HepG2 (cell line): Measurements from ENCODE around the gene DDT.

ENCODE experiments used
- EHMT2 ChIP-seq: fragments of 200-600 bp; sonication (generic); IDR thresholded peaks from 2 replicates; pipeline ENCODE4 v1.7.0; 2017; ENCODE audit warnings: antibody characterized with exemption, low read depth, low read length, borderline replicate concordance
- ELF4 ChIP-seq: sonication (generic); formaldehyde crosslinking; IDR thresholded peaks from 2 replicates; pipeline ENCODE4 v1.5.0; 2020; ENCODE audit warnings: missing genetic modification reagents, mild to moderate bottlenecking, moderate library complexity, borderline replicate concordance
- EZH2 ChIP-seq: conservative IDR thresholded peaks from 2 replicates; pipeline ENCODE4 v1.6.1; 2012; ENCODE audit warnings: mild to moderate bottlenecking, low read depth, low read length, moderate library complexity
- GATAD1 ChIP-seq: IDR thresholded peaks from 2 replicates; pipeline ENCODE4 v1.6.1; 2016; ENCODE audit warnings: missing genetic modification reagents, missing compliant biosample characterization
- HNRNPK ChIP-seq: fragments of 200-400 bp; formaldehyde crosslinking; IDR thresholded peaks from 2 replicates; pipeline ENCODE4 v1.6.1; 2018; ENCODE audit warnings: low read length, low read depth, moderate library complexity, mild to moderate bottlenecking; ENCODE audit not compliant: poor library complexity, severe bottlenecking
- JUND ChIP-seq: sonication (generic); formaldehyde crosslinking; IDR thresholded peaks from 2 replicates; pipeline ENCODE4 v1.8.0; 2022; ENCODE audit warnings: mild to moderate bottlenecking, missing genetic modification reagents
- RELA ChIP-seq: sonication (generic); formaldehyde crosslinking; IDR thresholded peaks from 2 replicates; pipeline ENCODE4 v1.4.0; 2020; ENCODE audit warnings: missing genetic modification reagents
- SAFB2 ChIP-seq: sonication (generic); formaldehyde crosslinking; IDR thresholded peaks from 2 replicates; pipeline ENCODE4 v1.5.1; 2020; ENCODE audit warnings: missing genetic modification reagents, low read depth, mild to moderate bottlenecking, borderline replicate concordance
- TF ChIP-seq, protein P1 (sequence below): sonication (generic); formaldehyde crosslinking; IDR thresholded peaks from 2 replicates; pipeline ENCODE4 v1.4.0; 2020; ENCODE audit warnings: missing genetic modification reagents

DNA sequence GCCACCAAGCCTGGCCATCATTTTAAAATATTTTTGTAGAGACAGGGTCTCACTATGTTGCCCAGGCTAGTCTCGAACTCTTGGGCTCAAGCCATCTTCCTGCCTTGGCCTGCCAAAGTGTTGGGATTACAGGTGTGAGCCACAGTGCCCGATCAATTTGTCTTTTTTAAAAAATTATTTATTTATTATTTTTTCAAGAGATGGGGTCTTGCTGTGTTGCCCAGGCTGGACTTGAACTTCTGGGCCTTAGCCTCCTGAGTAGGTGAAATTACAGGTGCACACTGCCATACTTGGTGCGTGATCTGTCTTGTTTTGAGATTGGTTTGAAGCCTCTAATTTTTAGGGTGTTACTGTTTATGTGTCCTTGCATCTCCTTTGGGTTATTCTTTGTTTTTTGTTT, 47.1 kb upstream of the DDT start:
- TF ChIP-seq JUND (no peak), EZH2 (no peak), RELA (no peak), SAFB2 (no peak), EHMT2 (no peak), HNRNPK (no peak), ELF4 (no peak), GATAD1 (CRISPR knock-in tag) (no peak)
- TF ChIP-seq, protein P1, sequence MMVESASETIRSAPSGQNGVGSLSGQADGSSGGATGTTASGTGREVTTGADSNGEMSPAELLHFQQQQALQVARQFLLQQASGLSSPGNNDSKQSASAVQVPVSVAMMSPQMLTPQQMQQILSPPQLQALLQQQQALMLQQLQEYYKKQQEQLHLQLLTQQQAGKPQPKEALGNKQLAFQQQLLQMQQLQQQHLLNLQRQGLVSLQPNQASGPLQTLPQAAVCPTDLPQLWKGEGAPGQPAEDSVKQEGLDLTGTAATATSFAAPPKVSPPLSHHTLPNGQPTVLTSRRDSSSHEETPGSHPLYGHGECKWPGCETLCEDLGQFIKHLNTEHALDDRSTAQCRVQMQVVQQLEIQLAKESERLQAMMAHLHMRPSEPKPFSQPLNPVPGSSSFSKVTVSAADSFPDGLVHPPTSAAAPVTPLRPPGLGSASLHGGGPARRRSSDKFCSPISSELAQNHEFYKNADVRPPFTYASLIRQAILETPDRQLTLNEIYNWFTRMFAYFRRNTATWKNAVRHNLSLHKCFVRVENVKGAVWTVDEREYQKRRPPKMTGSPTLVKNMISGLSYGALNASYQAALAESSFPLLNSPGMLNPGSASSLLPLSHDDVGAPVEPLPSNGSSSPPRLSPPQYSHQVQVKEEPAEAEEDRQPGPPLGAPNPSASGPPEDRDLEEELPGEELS, result no peak
